Stimulated activated CD4-positive, alpha-beta T cell treated with anti-CD3 and anti-CD28 coated beads, Interleukin-12 subunit alpha, Interleukin-12 subunit beta, amount 100 ng/mL, for 24 hours (primary cell): ENCODE data around the gene ACTN1.
A peak's percentile ranks its signal among the peaks of the same experiment; 100 is the strongest.
"Not testable (repeated sequence)": the region's sequence is repeated elsewhere in the genome, so short reads cannot be mapped to it uniquely, and the experiment has no call there.

Experiments
- DNase-seq, 2 experiments: peaks; one replicate each; pipeline ENCODE4 v3.0.0-alpha.2; 2020; ENCODE audit warnings: low read depth in 2 of 2

The ACTN1 gene

DNA sequence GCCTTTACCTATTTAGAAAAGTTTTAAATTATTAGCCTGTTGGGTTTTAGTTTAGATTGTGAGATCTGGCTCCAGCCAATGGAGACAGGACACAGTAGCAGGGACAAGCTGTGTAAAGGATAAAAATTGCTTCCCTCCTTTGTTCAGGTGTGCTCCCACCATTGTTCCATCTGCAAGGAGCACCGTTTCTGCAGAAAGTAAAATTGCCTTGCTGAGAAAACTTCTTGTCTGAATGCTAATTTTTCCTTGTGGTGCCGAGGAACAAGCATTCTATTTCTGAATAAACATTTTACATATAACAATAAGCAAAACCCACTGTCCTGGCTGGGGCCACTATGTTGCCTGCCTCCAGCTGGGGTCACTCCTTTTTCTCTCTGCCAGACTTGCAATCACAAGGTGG, 113.6 kb downstream of the ACTN1 start:
- DNase-seq: no peak

DNA sequence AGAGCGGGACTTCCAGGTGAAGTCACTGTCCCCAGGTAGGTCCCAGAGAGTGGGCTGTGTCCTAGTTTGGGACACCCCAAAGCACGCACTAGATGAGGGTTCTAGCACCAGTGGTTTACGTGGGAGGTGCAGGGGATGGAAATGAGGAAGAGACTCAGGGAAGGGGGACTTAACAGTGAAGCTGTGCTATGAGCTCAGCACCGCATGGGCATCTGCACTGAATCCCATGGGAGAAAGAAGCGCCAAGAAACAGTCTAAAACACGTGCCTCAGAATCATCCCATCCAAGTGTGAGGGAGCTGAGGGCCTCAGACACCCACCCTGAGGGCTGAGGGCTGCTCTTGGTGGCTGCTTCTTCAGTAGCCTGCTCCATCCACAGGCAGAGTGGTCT, 114.7 kb downstream of the ACTN1 start:
- no peak for DNase-seq

- DNase-seq: no peak
These were observed 115.3 kb downstream of the ACTN1 start for GRCh38 chr14:68863610-68864360.

GRCh38 chr14:68862954-68863594, 116.0 kb downstream of the ACTN1 start:
- peak; percentile 17 to 69 for DNase-seq

- no peak for DNase-seq
These were observed 118.3 kb downstream of the ACTN1 start for GRCh38 chr14:68860771-68861170.

DNA sequence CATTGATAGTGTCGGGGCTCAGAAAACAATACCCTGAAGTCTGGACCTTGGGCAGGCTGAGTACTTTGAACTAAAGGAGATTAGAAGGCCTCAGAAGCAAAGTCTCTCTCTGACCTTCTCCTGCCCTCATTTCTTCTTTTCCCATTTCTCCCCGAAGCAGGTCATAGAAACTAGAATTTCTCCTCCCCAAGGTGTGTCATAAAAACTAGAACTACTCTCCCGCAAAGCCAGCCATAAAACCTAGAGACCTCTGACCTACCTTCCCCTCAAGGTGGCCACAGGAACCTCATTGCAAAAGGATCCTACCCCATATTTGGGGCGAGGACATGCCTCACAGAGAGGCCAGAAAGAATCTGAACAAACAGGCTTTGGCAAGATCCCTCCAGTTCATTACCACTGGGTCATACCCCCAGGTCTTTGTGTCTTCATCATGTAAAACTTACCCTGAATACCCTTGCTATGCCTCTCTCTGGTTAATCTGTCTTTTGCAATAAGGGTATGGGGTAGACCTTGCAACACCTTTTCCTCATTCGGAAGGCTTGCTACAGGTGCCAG, 121.5 kb downstream of the ACTN1 start:
- DNase-seq: no peak

GRCh38 chr14:68856572-68856971, 122.5 kb downstream of the ACTN1 start:
- no peak for DNase-seq

DNA sequence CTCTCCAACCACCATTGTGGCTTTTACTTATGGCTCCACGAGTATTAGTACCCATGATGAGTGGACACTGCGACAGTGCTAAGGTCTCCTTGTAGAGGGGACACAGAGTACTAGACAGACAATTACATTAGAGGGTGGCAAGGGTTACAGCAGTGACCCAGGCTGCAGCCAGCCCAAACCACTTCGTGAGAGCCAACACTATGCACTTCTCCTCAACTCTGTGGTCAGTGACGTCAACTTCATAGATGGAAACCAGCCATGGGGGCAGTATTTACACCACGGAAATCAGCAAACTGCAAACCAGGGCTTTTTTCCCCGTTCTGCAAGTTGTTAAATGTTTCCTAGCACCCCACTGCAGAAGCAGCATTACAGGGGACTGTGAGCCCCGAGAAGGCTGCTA, 124.7 kb downstream of the ACTN1 start:
- DNase-seq: no peak

DNA sequence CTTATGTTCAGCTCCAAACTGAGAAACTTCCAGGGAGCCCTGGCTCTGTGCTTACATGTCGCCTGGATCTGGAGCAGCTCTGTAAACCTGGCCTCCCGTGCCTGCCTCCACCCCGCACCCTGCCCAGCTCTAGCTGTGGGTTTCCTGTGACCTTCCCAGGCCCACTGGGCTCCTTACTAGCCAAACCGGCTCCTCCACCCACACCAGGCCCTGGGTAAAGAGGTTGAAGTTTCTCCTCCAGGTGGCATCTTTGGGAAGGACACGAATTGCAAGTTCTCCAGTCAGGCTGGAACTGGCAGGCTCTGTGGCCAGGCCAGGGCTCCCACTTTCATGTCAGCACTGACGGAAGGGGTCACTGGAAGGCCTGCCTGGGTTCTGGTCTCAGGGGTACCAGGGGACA, 125.4 kb downstream of the ACTN1 start:
- DNase-seq: no peak

GRCh38 chr14:68852493-68852892, 126.6 kb downstream of the ACTN1 start:
- not testable (repeated sequence) for DNase-seq

GRCh38 chr14:68851078-68851477, 128.0 kb downstream of the ACTN1 start:
- no peak for DNase-seq

- no peak for DNase-seq
These were observed 129.7 kb downstream of the ACTN1 start for GRCh38 chr14:68849416-68849815.

DNA sequence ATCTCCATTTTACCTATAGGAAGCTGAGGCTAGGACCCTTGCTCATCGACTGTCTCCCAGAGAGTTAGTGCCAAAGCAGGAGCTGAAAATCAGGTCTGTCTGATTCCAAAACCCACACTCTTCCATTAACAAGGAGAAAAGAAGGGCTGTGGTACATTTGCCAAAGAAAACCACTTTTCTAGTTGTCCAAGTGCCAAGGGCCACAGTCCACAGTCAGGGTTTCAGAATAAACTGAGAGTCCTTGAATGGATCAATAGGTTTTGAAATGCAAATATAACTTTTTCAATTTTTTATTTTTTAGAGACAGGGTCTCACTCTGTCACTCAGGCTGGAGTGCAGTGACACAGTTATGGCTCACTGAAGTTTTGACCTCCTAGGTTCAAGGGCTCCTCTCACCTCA, 130.8 kb downstream of the ACTN1 start:
- no peak for DNase-seq

DNA sequence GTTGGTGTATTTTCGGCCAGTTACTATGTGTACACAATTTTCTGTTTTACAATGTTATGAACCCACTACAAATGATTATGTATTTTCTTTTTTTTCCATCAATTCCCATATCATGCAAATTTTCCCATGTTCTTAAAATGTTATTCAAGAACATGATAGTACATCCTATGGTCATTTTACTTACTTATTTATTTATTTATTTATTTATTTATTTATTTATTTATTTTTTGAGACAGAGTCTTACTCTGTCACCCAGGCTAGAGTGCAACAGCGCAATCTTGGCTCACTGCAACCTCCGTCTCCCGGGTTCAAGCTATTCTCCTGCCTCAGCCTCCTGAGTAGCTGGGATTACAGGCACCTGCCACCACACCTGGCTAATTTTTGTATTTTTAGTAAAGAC, 131.5 kb downstream of the ACTN1 start:
- DNase-seq: not testable (repeated sequence)

DNA sequence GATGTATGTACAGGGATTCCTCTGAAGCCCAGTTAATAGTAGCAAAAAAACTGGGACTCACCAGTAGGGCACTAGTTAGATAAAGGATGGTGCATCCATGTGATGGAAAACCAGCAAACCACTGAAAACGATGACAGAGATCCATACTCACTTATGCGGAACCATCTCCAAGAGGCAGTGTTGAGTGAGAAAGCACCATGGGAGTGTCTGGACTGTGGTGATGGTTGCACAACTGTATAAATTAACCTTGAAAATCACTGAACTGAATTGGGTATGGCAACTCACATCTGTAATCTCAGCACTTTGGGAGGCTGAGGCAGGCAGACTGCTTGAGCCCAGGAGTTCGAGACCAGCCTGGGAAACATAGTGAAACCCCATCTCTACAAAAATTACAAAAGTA, 132.6 kb downstream of the ACTN1 start:
- no peak for DNase-seq

GRCh38 chr14:68844210-68844545, 134.9 kb downstream of the ACTN1 start:
- DNase-seq: no peak

DNA sequence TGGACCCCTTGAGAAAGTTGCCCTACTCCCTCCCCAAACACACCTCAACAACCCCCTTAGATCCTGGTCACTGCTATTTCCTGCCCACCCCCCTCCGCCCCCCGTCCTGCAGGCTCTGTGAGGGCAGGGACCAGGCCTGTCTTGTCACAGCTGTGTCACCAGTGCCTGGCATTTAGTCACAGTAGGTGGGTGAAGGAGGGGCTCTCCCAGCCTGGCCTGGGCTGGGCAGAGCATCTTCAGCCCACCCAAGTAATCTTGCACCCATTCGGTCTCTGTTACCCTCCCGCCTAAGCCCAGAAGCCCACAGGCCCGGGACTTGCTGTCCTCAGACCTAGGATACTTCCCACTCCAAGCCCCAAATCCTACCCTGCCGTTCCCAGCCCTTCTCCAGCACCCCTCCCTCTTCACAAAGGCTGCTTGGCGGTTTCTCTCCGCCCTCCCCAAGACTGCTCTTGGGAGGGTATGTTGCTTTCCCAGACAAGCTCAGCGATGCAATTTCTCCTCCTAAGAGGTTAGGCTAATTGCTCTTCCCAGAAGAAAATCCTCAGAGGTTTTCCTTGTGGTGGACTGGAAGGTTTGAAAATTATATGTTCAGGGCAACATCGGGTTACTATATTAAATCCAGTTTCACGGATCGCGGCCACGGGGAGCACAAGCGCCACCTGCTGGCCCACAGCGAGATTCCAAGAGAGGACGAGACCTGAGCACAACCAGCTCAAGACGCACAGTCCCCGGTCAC, 135.5 kb downstream of the ACTN1 start:
- peak; percentile 56 to 76 for DNase-seq

GRCh38 chr14:68842298-68842697, 136.8 kb downstream of the ACTN1 start:
- no peak for DNase-seq

- no peak for DNase-seq
These were observed 137.9 kb downstream of the ACTN1 start for GRCh38 chr14:68841016-68841809.

- DNase-seq: no peak
These were observed 138.6 kb downstream of the ACTN1 start for GRCh38 chr14:68840454-68840853.

- no peak for DNase-seq
These were observed 143.0 kb downstream of the ACTN1 start for GRCh38 chr14:68836082-68836481.

DNA sequence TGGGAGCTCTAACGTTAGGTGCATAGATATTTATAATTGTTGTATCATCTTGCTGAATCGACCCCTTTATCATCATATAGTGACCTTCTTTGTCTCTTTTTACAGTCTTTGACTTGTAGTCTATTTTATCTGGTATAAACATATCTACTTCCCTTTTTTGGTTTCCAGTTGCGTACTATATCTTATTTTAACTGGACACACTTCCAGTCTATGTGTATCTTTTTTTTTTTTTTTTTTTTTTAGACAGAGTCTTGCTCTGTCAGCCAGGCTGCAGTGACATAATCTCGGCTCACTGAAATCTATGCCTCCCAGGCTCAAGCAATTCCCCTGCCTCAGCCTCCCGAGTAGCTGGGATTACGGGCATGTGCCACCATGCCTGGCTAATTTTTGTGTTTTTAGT, 144.3 kb downstream of the ACTN1 start:
- DNase-seq: no peak
